K562 (cell line): ENCODE results near the gene GRIK2. TPM values are rescaled to one million over a fixed set of nuclear protein-coding genes. Genes with fewer than 3 reads are reported as not detected.

Source experiments
- CBX3 ChIP-seq, 2 experiments: IDR thresholded peaks; 1 replicate in 1 of 2; 2 replicates in 1 of 2; pipeline ENCODE4 v1.6.1; 2012; ENCODE audit warnings: inconsistent platforms in 2 of 2, low read length in 2 of 2, borderline replicate concordance in 1 of 2, control low read depth in 1 of 2
- CHD7 ChIP-seq: fragments of 200-600 bp; sonication (generic); IDR thresholded peaks from one replicate; pipeline ENCODE4 v1.6.1; 2012; ENCODE audit warnings: mild to moderate bottlenecking, low read depth, low read length, inconsistent platforms
- HNRNPK ChIP-seq: fragments of 200-400 bp; formaldehyde crosslinking; IDR thresholded peaks from one replicate; pipeline ENCODE4 v1.6.1; 2018; ENCODE audit warnings: mild to moderate bottlenecking, low read depth, low read length; ENCODE audit not compliant: poor library complexity, severe bottlenecking
- KLF1 ChIP-seq: fragments of 450-650 bp; IDR thresholded peaks from 2 replicates; pipeline ENCODE4 v1.6.1; 2016; ENCODE audit warnings: missing genetic modification characterization, missing compliant biosample characterization
- MITF ChIP-seq: IDR thresholded peaks from 2 replicates; pipeline ENCODE4 v1.6.1; 2014; ENCODE audit warnings: antibody characterized with exemption
- NFE2 ChIP-seq: IDR thresholded peaks from 2 replicates; pipeline ENCODE4 v1.6.1; 2014; ENCODE audit warnings: antibody characterized with exemption, low read depth
- POLR2H ChIP-seq: IDR thresholded peaks from 2 replicates; pipeline ENCODE4 v1.6.1; 2016; ENCODE audit warnings: missing genetic modification characterization, low read depth, mild to moderate bottlenecking, control low read depth, missing compliant biosample characterization, moderate library complexity
- RBM34 ChIP-seq: fragments of 200-400 bp; formaldehyde crosslinking; IDR thresholded peaks from 2 replicates; pipeline ENCODE4 v1.6.1; 2018; ENCODE audit warnings: low read length, borderline replicate concordance; ENCODE audit not compliant: insufficient read depth
- RNF219 ChIP-seq: fragments of 250-450 bp; sonication (Bioruptor Pico); IDR thresholded peaks from 2 replicates; pipeline ENCODE4 v1.5.0; 2022; ENCODE audit warnings: mild to moderate bottlenecking
- TBL1XR1 ChIP-seq, 2 experiments: IDR thresholded peaks; 2 replicates each; pipeline ENCODE4 v1.6.1; 2012; ENCODE audit warnings: improper control_type of control experiment in 2 of 2, low read length in 2 of 2, mild to moderate bottlenecking in 1 of 2
- polyA plus RNA-seq, 8 experiments: library from polyadenylated mRNA; depleted of rRNA in 4 of 8; stranded (reverse) in 5 of 8; unstranded in 3 of 8; fragments of >200 nt; fragmentation: Nextera tagmentation in 2 of 8; fragmentation: Illumina TruSeq in 1 of 8; extraction: Ambion mirVana in 2 of 8; extraction: Trizol in 1 of 8; gene quantifications; 2 replicates each; pipeline versions ENCODE4 v1.2.1 to v1.2.3, GENCODE V29; 2011 to 2014; ENCODE audit warnings: inconsistent platforms in 1 of 8, missing spikeins in 1 of 8
- total RNA-seq, 7 experiments: library from RNA; depleted of rRNA in 6 of 7; stranded (reverse); fragments of >200 nt in 6 of 7; fragmentation: Illumina TruSeq in 2 of 7; extraction: Trizol in 2 of 7; gene quantifications; 2 replicates each; pipeline versions ENCODE4 v1.2.1 to v1.2.3, GENCODE V29; 2011 to 2021; ENCODE audit warnings: low replicate concordance in 1 of 7

Gene GRIK2
- total and polyA plus RNA-seq, 9 of the 15 experiments (the other 6 are each of a cell fraction or from before 2014, with no cell fraction given), result not detected

- no peak for TF ChIP-seq CHD7
- no peak for TF ChIP-seq HNRNPK
- TF ChIP-seq MITF, result no peak
- TF ChIP-seq CBX3 (IDR thresholded peaks at IDR 0.05; ENCODE audit: borderline replicate concordance in 1 of 2, low read length in 2 of 2), result no peak
- TF ChIP-seq KLF1 (tag), result no peak
- TF ChIP-seq RNF219 (CRISPR knock-in tag), result no peak
- no peak for TF ChIP-seq NFE2
- no peak for TF ChIP-seq TBL1XR1 (IDR thresholded peaks at IDR 0.05; ENCODE audit: low read length in 2 of 2)
- no peak for TF ChIP-seq POLR2H (tag)
- TF ChIP-seq RBM34, result no peak
These were observed 141.3 kb downstream of the GRIK2 start (continued) for GRCh38 chr6:101534821-101535220.
